Stimulated activated CD8-positive, alpha-beta memory T cell treated with anti-CD3 and anti-CD28 coated beads, Interleukin-7, amount 100 ng/mL, for 4 hours (primary cell): Measurements from ENCODE around the gene CDC25B.
A peak's percentile ranks its signal among the peaks of the same experiment; 100 is the strongest.

Experiments
- DNase-seq, 2 donors: peaks; one replicate each; pipeline ENCODE4 v3.0.0-alpha.2; 2020; ENCODE audit warnings: low read depth in 2 of 2

CDC25B gene

GRCh38 chr20:3803854-3804253, 7.7 kb downstream of the CDC25B start:
- no peak for DNase-seq

DNA sequence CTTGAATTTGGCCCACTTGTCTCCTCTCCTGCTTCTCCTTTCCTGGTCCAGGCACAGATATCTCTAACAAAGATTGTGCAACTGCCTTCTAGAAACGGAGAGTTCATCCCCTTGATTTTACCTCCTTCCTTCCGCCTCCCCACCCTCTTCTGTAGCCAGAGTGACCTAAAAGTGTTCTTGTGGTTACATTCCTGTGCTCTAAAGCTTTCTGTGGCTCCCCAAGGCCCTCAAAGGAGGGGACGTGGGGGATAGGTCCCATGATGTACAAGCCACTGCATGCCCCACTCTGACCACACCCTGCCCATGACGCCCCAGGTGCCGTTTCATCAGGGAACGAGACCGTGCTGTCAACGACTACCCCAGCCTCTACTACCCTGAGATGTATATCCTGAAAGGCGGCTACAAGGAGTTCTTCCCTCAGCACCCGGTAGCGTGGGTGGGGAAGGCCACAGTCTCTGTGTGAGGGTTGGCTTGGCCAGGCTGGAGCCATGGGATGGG, 8.2 kb downstream of the CDC25B start:
- DNase-seq, result no peak

GRCh38 chr20:3804781-3805180, 8.7 kb downstream of the CDC25B start:
- no peak for DNase-seq

DNA sequence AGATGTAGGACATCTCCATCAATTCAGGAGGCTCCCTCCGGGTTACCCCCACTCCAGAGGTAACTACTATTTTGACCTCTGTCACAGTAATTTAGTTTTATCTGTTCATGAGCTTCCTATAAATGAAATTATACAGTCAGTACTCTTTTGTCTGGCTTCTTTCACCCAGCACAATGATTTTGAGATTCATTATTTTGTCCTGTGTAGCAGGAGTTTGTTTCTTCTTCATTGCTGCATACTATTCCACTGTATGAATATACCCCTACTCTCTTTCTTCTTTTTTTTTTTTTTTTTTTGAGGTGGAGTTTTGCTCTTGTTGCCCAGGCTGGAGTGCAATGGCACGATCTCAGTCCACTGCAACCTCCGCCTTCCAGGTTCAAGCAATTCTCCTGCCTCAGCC, 12.4 kb downstream of the CDC25B start:
- no peak for DNase-seq

DNA sequence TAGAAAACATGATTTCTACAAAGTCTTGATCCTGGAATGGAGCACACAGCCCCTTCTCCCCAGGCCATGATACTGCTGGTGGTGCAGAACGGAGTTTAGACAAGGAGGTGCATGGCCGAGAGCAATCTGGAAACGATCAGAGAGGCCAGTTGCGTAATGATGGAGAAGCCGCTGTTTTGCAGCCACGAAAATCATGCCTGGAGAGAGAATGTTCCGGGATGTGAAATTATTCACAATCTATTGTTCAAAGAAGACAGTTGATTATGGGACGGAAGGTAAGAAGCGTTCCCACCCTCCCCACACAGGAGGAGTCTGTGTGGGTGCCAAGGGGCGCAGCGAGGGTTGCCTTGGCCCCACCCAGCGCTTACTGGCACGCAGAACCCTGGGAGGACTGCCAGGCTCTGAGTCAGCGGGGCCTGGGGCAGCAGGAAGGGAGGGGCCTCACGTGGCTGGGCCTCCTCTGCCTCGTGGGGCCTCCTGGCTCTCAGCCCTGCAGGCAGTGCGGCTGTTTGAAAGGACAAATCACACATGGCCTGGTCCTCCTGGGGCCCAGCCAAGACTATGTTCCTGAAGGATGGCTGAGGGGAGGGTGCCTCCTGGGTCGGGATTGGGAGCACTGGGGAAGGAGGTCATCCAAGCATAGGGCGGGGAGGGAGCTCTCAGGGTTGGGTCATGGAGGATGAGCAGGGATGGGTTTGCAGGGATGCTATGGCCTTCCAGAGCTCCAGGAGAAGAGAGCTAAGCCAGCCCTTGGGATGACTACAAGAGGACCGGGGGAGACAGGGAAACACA, 15.6 kb downstream of the CDC25B start:
- peak; percentile 90 to 93 for DNase-seq

- no peak for DNase-seq
Measured at GRCh38 chr20:3812259-3812681, 16.2 kb downstream of the CDC25B start.

DNA sequence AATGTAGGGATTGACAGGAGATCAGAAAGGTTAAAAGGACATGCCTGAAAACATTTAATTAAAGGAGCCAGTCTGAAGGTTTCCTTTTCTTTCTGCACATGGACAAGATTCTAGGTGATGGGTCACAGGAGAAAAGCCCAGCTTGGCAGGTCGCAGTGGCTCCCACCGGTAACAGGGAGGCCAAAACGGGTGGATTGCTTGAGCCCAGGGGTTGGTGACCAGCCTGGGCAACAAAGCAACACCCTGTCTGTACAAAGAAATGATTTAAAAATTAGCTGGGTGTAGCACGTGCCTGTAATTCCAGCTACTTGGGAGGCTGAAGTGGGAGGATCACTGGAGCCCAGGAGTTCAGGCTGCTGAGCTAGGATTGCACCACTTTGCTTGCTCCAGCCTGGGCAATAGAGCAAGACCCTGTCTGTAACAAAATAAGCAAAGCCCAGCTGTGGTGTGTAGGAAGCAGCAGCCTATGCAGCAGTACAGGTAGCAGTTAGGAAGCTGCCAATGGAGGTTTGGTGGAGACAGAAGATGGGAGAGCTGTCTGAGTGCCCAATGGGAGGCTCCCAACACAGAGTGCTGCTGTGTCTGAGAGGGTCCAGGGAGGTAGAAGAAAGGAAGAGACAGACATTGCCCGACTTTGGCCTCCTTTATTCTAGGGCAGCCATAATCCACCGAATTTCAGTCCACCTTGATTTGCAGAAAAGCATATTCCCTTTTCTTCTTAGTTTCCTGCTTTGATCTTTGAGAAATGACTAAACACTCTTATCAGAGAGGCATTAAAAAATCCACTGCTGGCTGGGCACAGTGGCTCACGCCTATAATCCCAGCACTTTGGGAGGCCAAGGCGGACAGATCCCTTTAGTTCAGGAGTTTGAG, 17.1 kb downstream of the CDC25B start:
- no peak for DNase-seq

DNA sequence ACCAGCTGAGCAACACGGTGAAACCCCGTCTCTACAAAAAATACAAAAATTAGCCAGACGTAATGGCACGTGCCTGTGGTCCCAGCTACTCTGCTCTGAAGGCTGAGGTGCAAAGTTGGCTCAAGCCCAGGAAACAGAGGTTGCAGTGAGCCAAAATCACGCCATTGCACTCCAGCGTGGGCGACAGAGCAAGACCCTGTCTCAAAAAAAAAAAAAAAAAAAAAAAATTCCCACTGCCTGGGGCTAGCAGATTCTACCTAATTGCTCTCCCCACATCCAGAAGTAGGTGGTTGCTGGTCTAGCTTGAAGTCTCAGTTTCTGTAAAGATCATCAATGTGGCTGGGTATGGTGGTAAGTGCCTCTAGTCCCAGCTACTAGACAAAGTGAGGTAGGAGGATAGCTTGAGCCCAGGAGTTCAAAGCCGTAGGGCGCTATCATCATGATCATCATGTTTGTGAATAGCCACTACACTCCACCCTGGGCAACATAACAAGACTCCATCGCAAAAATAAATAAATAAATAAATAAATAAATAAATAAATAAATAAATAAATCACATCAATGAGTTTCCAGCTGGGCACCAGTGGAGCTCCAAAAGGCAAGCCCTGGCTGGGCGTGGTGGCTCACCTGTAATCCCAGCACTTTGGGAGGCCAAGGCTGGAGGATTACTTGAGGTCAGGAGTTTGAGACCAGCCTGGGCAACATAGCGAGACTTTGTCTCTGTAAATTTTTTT, 17.9 kb downstream of the CDC25B start:
- DNase-seq, result no peak

- no peak for DNase-seq
Measured at GRCh38 chr20:3814928-3815495, 18.9 kb downstream of the CDC25B start.

DNA sequence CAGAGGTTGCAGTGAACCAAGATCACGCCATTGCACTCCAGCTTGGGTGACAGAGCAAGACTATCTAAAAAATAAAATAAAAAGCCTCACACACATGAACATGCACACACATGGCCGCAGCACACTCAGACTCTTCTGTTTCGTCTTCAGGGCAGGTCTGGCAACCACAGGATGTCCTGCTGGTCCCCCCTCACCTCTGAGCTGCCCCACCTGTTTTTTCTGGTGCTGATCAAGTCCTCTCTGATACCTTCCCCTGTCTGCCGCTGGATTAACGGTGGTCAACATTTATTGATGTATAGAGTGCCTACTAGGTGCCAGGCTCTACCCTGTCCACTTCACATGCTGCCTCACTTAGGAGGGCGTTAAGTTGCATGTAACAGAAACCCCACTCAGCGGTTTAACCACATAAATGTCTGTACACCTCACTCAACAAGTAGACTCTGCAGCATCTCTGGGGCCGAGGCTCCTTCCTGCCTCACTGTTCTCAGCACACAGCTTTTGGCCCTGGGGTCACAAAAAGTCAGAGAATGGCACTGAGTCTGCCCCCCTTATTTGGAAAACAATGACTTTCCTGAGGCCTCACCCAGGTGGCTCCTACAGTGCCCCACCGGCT, 19.7 kb downstream of the CDC25B start:
- DNase-seq, result no peak

DNA sequence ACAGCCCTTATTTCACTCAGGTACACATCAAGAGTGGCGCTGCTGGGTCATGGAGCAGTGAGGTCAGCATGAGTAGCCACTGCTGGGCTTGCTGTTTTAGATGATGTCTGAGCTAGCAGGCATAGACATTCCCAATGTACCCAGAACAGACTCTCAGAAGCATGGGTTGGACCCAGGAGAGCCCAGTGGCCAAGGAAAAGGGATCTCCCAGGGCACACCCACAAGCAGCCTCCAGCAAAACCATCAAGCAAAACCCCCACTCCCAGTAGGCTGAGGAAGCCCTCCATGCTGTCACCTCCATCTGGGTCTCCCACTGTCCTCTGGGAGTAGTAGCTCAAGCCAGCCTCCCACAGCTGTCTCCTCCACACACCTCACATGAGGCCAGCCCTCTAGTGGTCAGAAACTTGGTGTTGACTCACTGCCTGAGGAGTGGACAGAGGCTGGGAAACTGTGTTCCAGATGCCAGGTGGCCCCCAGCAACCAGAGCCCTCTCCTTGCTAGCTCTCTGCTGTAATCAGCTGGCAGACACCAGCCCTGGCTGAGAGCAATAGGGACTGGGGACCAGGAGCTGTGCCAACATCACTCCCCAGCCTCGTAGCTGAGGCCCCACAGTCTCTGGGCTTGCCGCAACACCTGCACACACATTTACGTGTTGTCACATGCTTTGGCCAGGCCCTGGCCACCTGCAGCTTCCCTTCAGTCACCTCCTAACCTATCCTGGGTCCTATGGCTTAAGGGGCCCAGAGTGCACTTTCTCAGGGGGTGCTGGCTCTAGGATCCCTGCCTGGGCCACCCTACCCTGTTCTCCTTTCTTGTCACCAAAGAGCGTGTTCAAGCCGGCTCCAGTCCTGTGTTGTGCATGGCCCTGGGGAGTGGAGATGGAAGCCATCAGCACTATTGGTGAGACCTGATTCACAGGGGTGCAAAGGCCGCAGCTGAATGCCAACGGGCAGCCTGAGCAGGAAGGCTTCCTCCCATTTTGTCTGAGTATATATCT, 22.3 kb downstream of the CDC25B start:
- DNase-seq, result no peak

DNA sequence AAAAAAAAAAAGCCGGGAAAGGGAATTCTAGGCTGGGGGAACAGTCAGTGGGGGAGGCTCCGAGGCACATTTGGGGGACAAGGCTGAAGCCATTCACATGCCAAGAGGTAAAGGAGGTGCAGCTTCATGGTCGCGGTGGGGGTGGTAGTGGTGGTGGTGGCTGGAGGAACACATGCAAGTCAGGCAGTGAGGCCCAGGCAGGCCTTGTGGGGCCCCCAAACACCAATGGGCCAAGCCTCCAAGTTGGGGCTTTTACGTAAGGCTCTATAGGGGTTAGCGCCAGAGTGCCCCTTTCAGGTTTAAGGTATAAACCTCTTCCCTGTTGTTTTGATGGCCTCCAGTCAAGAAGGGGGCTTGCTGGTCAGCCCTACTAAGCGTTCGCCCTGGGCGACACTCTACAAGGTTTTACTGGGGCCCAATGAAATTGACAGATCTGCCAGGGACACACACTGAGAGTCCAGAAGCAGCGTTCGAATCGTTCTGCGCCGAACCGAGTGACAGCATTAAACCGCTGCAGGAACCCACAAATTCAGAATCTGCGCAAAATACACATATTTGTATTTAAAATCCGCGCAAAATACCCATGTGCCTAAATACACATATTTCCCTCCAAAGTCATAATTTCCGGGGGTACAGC, 23.4 kb downstream of the CDC25B start:
- DNase-seq, result no peak

GRCh38 chr20:3820048-3820900, 24.2 kb downstream of the CDC25B start, which contains the start of gene AP5S1:
TSS of gene AP5S1 (plus strand) at chr20:3820547. CDS start at chr20:3822118, 1,571 bp downstream.
- peak; percentile 83 to 88 for DNase-seq

DNA sequence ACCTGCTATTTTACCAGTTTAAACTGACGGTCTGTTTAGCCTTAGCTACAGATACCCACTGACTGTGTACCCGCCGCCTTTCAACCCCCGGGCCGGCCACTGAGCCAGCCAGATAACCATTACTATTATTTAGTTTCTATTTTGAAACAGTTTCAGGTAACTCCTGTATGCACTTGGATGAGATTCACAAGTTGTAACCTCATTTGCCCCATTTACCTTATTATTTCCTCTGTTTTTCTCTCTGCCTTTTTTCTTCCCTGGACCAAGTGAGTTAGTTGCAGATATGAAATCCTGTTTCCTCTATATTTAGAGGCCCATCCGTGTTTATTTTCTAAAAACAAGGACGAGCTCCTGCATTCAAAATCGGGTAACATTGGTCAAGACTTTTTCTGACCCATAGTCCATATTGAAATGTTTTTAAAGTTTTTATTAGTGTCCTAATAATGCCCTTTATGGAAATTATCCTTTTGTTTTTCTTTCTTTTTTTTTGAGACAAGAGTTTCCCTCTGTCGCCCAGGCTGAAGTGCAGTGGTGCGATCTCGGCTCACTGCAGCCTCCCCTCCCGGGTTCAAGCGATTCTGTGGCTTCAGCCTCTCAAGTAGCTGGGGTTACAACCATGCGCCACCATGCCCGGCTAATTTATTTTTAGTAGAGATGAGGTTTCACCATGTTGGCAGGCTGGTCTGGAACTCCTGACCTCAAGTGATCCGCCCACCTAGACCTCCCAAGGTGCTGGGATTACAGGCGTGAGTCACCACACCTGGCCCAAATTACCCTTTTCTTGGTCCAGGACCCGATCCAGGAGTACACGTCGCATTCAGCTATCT, 25.0 kb downstream of the CDC25B start:
- no peak for DNase-seq

DNA sequence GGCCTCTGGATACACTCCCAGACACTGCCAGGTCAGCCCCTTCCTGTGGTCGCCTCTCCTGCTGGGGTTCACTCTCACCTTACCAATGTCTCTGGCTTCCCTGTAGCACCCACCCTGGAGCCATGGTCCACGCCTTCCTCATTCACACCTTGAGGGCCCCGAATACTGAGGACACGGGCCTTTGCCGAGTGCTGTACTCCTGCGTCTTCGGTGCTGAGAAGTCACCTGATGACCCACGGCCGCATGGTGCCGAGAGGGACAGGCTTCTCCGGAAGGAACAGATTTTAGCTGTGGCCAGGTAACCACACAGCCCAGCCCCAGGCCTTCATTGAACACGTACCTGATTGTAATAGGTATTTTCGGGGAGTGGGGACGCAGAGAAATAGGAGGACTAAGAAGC, 25.9 kb downstream of the CDC25B start:
- DNase-seq, result no peak

GRCh38 chr20:3823881-3824280, 27.8 kb downstream of the CDC25B start:
- DNase-seq, result no peak

DNA sequence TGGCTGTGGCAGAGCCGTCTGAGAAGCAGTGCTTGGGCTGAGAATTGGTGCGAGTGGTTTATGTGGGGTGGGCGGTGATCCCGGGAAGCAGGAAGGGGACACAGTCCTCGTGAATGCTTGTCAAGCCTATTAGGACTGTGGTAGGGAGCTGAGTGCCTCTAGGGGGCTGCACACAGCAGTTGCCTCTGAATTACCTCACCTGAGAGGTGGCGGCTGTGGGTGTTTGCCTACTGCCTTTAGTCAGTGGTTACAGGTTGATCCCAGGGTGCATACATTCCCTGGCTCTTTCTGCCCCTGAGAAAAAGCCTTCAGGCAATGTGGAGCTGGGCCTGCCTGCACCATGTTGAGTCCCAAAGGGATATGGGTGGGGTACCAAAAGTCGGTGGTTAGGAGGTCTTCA, 29.4 kb downstream of the CDC25B start:
- no peak for DNase-seq

GRCh38 chr20:3826420-3826819, 30.3 kb downstream of the CDC25B start:
- no peak for DNase-seq
